Hepatocyte (in vitro differentiated cells): ENCODE measurements around the gene EAF1. TPM values are rescaled to one million over a fixed set of nuclear protein-coding genes. Genes with fewer than 3 reads are reported as not detected.

Experiments used
- DNase-seq: peaks from one replicate; pipeline ENCODE4 v3.0.0-alpha.2; 2016; ENCODE audit warnings: low spot score
- H2AFZ ChIP-seq: fragments of 200-600 bp; sonication (generic); 2 replicates; pipeline ENCODE4 v1.6.0; 2016; ENCODE audit warnings: antibody characterized with exemption, mild to moderate bottlenecking
- H3K27ac ChIP-seq: fragments of 200-600 bp; sonication (generic); 2 replicates; pipeline ENCODE4 v1.5.1; 2016; ENCODE audit warnings: mild to moderate bottlenecking
- H3K27me3 ChIP-seq: fragments of 200-600 bp; sonication (generic); 2 replicates; pipeline ENCODE4 v1.6.1; 2016
- H3K36me3 ChIP-seq: fragments of 200-600 bp; sonication (generic); replicated peaks from 2 replicates; pipeline ENCODE4 v1.5.1; 2016; ENCODE audit warnings: low read depth; ENCODE audit not compliant: insufficient read depth
- H3K4me1 ChIP-seq: fragments of 200-600 bp; sonication (generic); 2 replicates; pipeline ENCODE4 v1.5.1; 2016; ENCODE audit warnings: mild to moderate bottlenecking, moderate library complexity; ENCODE audit not compliant: insufficient read depth
- H3K4me2 ChIP-seq: fragments of 200-600 bp; sonication (generic); 2 replicates; pipeline ENCODE4 v1.6.0; 2016
- H3K4me3 ChIP-seq: fragments of 200-600 bp; sonication (generic); 2 replicates; pipeline ENCODE4 v1.5.1; 2016; ENCODE audit warnings: mild to moderate bottlenecking
- H3K79me2 ChIP-seq: fragments of 200-600 bp; sonication (generic); 2 replicates; pipeline ENCODE4 v1.6.0; 2017; ENCODE audit warnings: mild to moderate bottlenecking
- H3K9me2 ChIP-seq: fragments of 200-600 bp; sonication (generic); replicated peaks from 2 replicates; pipeline ENCODE4 v1.6.0; 2017; ENCODE audit warnings: mild to moderate bottlenecking; ENCODE audit not compliant: insufficient read depth
- H3K9me3 ChIP-seq: fragments of 200-600 bp; sonication (generic); 2 replicates; pipeline ENCODE4 v1.5.1; 2016; ENCODE audit warnings: low read depth, mild to moderate bottlenecking
- H4K20me1 ChIP-seq: fragments of 200-600 bp; sonication (generic); 2 replicates; pipeline ENCODE4 v1.6.0; 2016; ENCODE audit warnings: mild to moderate bottlenecking; ENCODE audit not compliant: insufficient read depth, poor library complexity, severe bottlenecking
- EZH2 ChIP-seq: fragments of 200-600 bp; sonication (generic); IDR thresholded peaks from 2 replicates; pipeline ENCODE4 v1.6.1; 2016; ENCODE audit warnings: antibody characterized with exemption, mild to moderate bottlenecking, borderline replicate concordance
- EZH2phosphoT487 ChIP-seq: fragments of 200-600 bp; sonication (generic); IDR thresholded peaks from one replicate; pipeline ENCODE4 v1.6.1; 2018; ENCODE audit warnings: antibody characterized with exemption, mild to moderate bottlenecking, low read depth, moderate library complexity; ENCODE audit not compliant: unreplicated experiment, severe bottlenecking
- WGBS: methylation state at CpG from one replicate; pipeline ENCODE4 v1.1.6; 2016; ENCODE audit warnings: low lambda C conversion rate; ENCODE audit errors: missing lambda C conversion rate; 5-methylcytosine and 5-hydroxymethylcytosine counted together
- polyA plus RNA-seq: library from polyadenylated mRNA; unstranded; fragments of >200 nt; fragmentation: Nextera tagmentation; extraction: Ambion mirVana; gene quantifications from 2 replicates; pipeline ENCODE4 v1.2.1, GENCODE V29; 2016
- small RNA-seq: library from RNA; depleted of rRNA; stranded (forward); fragments of <200 nt; gene quantifications from one replicate; pipeline ENCODE3, GENCODE V24; 2014
- total RNA-seq: library from RNA; depleted of rRNA; stranded (reverse); fragments of >200 nt; gene quantifications from 2 replicates; pipeline ENCODE4 v1.2.3, GENCODE V29; 2014
- TF ChIP-seq, protein P1 (sequence below): fragments of 200-600 bp; sonication (generic); IDR thresholded peaks from 2 replicates; pipeline ENCODE4 v1.5.1; 2016; ENCODE audit warnings: antibody characterized with exemption, mild to moderate bottlenecking; ENCODE audit not compliant: poor library complexity

The EAF1 gene
- total and polyA plus RNA-seq, 2 experiments from 2014 or later = 9.2 to 28.8 TPM

DNA sequence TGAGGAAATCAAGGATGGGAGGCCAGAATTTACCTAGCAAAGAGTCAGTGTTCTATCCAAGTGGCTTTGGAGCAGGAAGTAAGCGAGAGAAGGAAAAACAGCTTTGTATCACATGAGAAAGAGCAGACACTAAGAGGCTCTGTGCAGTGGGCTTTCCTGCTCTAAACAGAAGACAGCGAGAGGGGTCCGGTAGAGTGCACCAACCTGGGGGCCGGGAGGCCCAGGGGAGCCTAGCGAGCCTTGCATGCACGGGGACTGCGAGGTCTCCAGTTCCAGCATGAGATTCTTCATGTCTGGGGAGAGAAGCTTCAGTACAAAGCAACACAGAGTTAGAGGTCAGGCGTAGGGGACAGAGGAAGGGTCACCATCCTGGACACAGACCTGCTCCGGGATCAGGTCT is 60.6 kb downstream of the EAF1 start:
- H3K9me3 ChIP-seq = no peaks in the 10 kb centered on the region
- H4K20me1 ChIP-seq = no peaks in the 10 kb centered on the region
- no peak overlapping the region for H3K4me3 ChIP-seq
- no peaks in the 10 kb centered on the region for H3K36me3 ChIP-seq
- H3K4me2 ChIP-seq = no peak overlapping the region
- no peaks in the 10 kb centered on the region for H3K79me2 ChIP-seq
- no peaks in the 10 kb centered on the region for H3K4me1 ChIP-seq
- no peak overlapping the region for H3K27ac ChIP-seq
- TF ChIP-seq, protein P1, sequence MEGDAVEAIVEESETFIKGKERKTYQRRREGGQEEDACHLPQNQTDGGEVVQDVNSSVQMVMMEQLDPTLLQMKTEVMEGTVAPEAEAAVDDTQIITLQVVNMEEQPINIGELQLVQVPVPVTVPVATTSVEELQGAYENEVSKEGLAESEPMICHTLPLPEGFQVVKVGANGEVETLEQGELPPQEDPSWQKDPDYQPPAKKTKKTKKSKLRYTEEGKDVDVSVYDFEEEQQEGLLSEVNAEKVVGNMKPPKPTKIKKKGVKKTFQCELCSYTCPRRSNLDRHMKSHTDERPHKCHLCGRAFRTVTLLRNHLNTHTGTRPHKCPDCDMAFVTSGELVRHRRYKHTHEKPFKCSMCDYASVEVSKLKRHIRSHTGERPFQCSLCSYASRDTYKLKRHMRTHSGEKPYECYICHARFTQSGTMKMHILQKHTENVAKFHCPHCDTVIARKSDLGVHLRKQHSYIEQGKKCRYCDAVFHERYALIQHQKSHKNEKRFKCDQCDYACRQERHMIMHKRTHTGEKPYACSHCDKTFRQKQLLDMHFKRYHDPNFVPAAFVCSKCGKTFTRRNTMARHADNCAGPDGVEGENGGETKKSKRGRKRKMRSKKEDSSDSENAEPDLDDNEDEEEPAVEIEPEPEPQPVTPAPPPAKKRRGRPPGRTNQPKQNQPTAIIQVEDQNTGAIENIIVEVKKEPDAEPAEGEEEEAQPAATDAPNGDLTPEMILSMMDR = no peak
- TF ChIP-seq EZH2phosphoT487 (no peak), EZH2 (no peak)
- 95% methylated on average over 9 of the region's 9 CpGs for WGBS
- no peak for DNase-seq
- no peaks in the 10 kb centered on the region for H3K9me2 ChIP-seq
- no peaks in the 10 kb centered on the region for H3K27me3 ChIP-seq
- no peak overlapping the region for H2AFZ ChIP-seq

GRCh38 chr3:15490158-15490557 is 62.8 kb downstream of the EAF1 start:
- Histone ChIP-seq H2AFZ (no peak overlapping the region), H3K27me3 (no peaks in the 10 kb centered on the region), H3K36me3 (no peaks in the 10 kb centered on the region), H4K20me1 (no peaks in the 10 kb centered on the region), H3K4me2 (no peak overlapping the region), H3K9me3 (no peaks in the 10 kb centered on the region), H3K79me2 (no peaks in the 10 kb centered on the region), H3K9me2 (no peaks in the 10 kb centered on the region), H3K4me3 (no peak overlapping the region), H3K27ac (no peak overlapping the region), H3K4me1 (no peaks in the 10 kb centered on the region)
- WGBS = 88% methylated on average over 2 of the region's 2 CpGs
- no peak for DNase-seq
- no peak for TF ChIP-seq EZH2phosphoT487
- TF ChIP-seq, protein P1 = no peak

DNA sequence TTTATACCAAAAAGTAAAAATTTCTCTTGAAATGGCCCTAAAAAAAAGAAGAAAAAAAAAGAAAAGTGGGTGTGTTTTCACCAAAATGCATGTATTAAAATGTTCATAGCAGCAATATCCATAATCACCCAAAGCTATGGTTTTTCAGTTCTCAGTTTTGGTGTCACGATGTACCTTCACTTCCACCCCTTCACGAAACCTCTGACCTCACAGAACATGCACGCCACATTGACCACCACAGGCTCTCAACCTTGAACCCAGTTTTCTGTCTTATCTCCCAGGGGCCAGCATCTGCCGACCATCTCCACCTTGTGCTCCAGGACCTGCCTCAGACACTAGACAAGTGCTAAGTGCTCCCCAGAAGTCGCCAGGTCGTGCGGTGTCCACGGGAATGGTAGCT is 63.7 kb downstream of the EAF1 start:
- TF ChIP-seq EZH2phosphoT487 = no peak
- TF ChIP-seq, protein P1 = no peak
- TF ChIP-seq EZH2 = no peak
- Histone ChIP-seq H3K36me3 (no peaks in the 10 kb centered on the region), H3K4me3 (no peak overlapping the region), H3K9me2 (no peaks in the 10 kb centered on the region), H3K79me2 (no peaks in the 10 kb centered on the region), H3K4me1 (no peaks in the 10 kb centered on the region), H4K20me1 (no peaks in the 10 kb centered on the region), H3K27me3 (no peaks in the 10 kb centered on the region), H3K9me3 (no peaks in the 10 kb centered on the region), H3K27ac (no peak overlapping the region), H3K4me2 (no peak overlapping the region), H2AFZ (no peak overlapping the region)
- DNase-seq = no peak
- 94% methylated on average over 8 of the region's 8 CpGs for WGBS

Small RNA genes lying within 50 kb of the gene (small RNA-seq; reads per million reads assigned to genes)
- gene RNU6-1024P = not detected

Other genes with a start within 250 kb of the EAF1 start
- gene CAPN7, start 221.4 kb upstream of the EAF1 start, total RNA-seq = 48.5 and 60.3 TPM in 2 replicates
- gene CAPN7, start 221.4 kb upstream of the EAF1 start, polyA plus RNA-seq = 21.6 and 24.3 TPM in 2 replicates
- 16.3 and 19.9 TPM in 2 replicates for gene SH3BP5, start 95.0 kb upstream of the EAF1 start, total RNA-seq
- 15.9 and 17.0 TPM in 2 replicates for gene SH3BP5, start 95.0 kb upstream of the EAF1 start, polyA plus RNA-seq
- gene METTL6, start 54 bp upstream of the EAF1 start, total RNA-seq = 21.4 and 21.5 TPM in 2 replicates
- 13.4 and 15.8 TPM in 2 replicates for gene METTL6, start 54 bp upstream of the EAF1 start, polyA plus RNA-seq
- 0.27 and 5.5 TPM in 2 replicates for gene COLQ, start 94.1 kb downstream of the EAF1 start, total RNA-seq
- 0.73 and 1.0 TPM in 2 replicates for gene COLQ, start 94.1 kb downstream of the EAF1 start, polyA plus RNA-seq
- 23.0 and 25.3 TPM in 2 replicates for gene HACL1, start 174.0 kb downstream of the EAF1 start, total RNA-seq
- 18.7 and 21.6 TPM in 2 replicates for gene HACL1, start 174.0 kb downstream of the EAF1 start, polyA plus RNA-seq
- gene BTD, start 174.1 kb downstream of the EAF1 start, total RNA-seq = 37.6 and 37.9 TPM in 2 replicates
- gene BTD, start 174.1 kb downstream of the EAF1 start, polyA plus RNA-seq = 28.4 and 30.2 TPM in 2 replicates